Neural progenitor cell (in vitro differentiated cells): ENCODE measurements around the gene FAHD1. TPM values are rescaled to one million over a fixed set of nuclear protein-coding genes. Genes with fewer than 3 reads are reported as not detected.

ENCODE experiments used
- DNase-seq: peaks from one replicate; pipeline ENCODE4 v3.0.0-alpha.2; 2016; ENCODE audit warnings: low spot score
- H2AFZ ChIP-seq: fragments of 200-600 bp; sonication (generic); replicated peaks from 2 replicates; pipeline ENCODE4 v1.6.1; 2016; ENCODE audit warnings: antibody characterized with exemption
- H3F3A ChIP-seq: fragments of 200-600 bp; sonication (generic); 2 replicates; pipeline ENCODE4 v1.6.1; 2016; ENCODE audit warnings: antibody characterized with exemption, low read depth
- H3K27ac ChIP-seq: fragments of 200-600 bp; sonication (generic); 2 replicates; pipeline ENCODE4 v1.5.1; 2016; ENCODE audit warnings: mild to moderate bottlenecking
- H3K27me3 ChIP-seq: fragments of 200-600 bp; sonication (generic); 2 replicates; pipeline ENCODE4 v1.6.1; 2016; ENCODE audit warnings: mild to moderate bottlenecking, moderate library complexity
- H3K36me3 ChIP-seq: fragments of 200-600 bp; sonication (generic); 2 replicates; pipeline ENCODE4 v1.5.1; 2016
- H3K4me1 ChIP-seq: fragments of 200-600 bp; sonication (generic); 2 replicates; pipeline ENCODE4 v1.6.1; 2016; ENCODE audit warnings: mixed run types
- H3K4me2 ChIP-seq: fragments of 200-600 bp; sonication (generic); 2 replicates; pipeline ENCODE4 v1.6.1; 2016
- H3K4me3 ChIP-seq: fragments of 200-600 bp; sonication (generic); 2 replicates; pipeline ENCODE4 v1.5.1; 2016
- H3K79me2 ChIP-seq: fragments of 200-600 bp; sonication (generic); 2 replicates; pipeline ENCODE4 v1.6.1; 2016; ENCODE audit warnings: low read depth
- H3K9ac ChIP-seq: fragments of 200-600 bp; sonication (generic); 2 replicates; pipeline ENCODE4 v1.6.1; 2016
- H3K9me3 ChIP-seq: fragments of 200-600 bp; sonication (generic); 2 replicates; pipeline ENCODE4 v1.5.1; 2016; ENCODE audit warnings: low read depth
- H4K20me1 ChIP-seq: fragments of 200-600 bp; sonication (generic); 2 replicates; pipeline ENCODE4 v1.6.1; 2016; ENCODE audit warnings: low read depth
- H3K27ac Mint-ChIP-seq: 3 replicates; pipeline ENCODE4 v1.8.0; 2021; ENCODE audit warnings: mixed read lengths
- H3K27me3 Mint-ChIP-seq: 2 replicates; pipeline ENCODE4 v1.8.0; 2022; ENCODE audit warnings: low read depth, mild to moderate bottlenecking, inconsistent platforms, moderate library complexity, mixed read lengths; ENCODE audit not compliant: insufficient read depth
- H3K36me3 Mint-ChIP-seq: 3 replicates; pipeline ENCODE4 v1.8.0; 2021; ENCODE audit warnings: mixed read lengths
- H3K4me1 Mint-ChIP-seq: 3 replicates; pipeline ENCODE4 v1.8.0; 2021; ENCODE audit warnings: mixed read lengths
- H3K4me3 Mint-ChIP-seq: 3 replicates; pipeline ENCODE4 v1.8.0; 2021; ENCODE audit warnings: mild to moderate bottlenecking, moderate library complexity, mixed read lengths
- H3K9me3 Mint-ChIP-seq: 3 replicates; pipeline ENCODE4 v1.8.0; 2020; ENCODE audit warnings: mixed read lengths
- CTCF ChIP-seq: fragments of 200-600 bp; sonication (generic); IDR thresholded peaks from 2 replicates; pipeline ENCODE4 v1.5.1; 2017; ENCODE audit warnings: antibody characterized with exemption, mild to moderate bottlenecking
- EZH2 ChIP-seq: fragments of 200-600 bp; sonication (generic); IDR thresholded peaks from 2 replicates; pipeline ENCODE4 v1.6.1; 2017; ENCODE audit warnings: antibody characterized with exemption, mild to moderate bottlenecking, moderate library complexity
- EZH2phosphoT487 ChIP-seq: fragments of 200-600 bp; sonication (generic); IDR thresholded peaks from 2 replicates; pipeline ENCODE4 v1.6.1; 2017; ENCODE audit warnings: antibody characterized with exemption
- total RNA-seq: library from RNA; depleted of rRNA; stranded (reverse); fragments of >200 nt; gene quantifications from 2 replicates; pipeline ENCODE4 v1.2.3, GENCODE V29; 2015; ENCODE audit warnings: low replicate concordance

FAHD1 gene
- total RNA-seq, 1 donor from 2014 or later = 21.6 TPM

- no peaks in the 10 kb centered on the region for H3K9me3 ChIP-seq
- peak overlapping the region; percentile 97 for H3K4me2 ChIP-seq
- Mint-ChIP-seq H3K4me3 (peak overlapping the region; percentile 90), H3K4me1 (peaks cover 15% of the 10 kb centered on the region), H3K9me3 (no peaks in the 10 kb centered on the region), H3K27ac (no peak overlapping the region), H3K27me3 (peaks cover 10% of the 10 kb centered on the region), H3K36me3 (no peaks in the 10 kb centered on the region)
- H3K4me3 ChIP-seq = peak overlapping the region; percentile 95
- no peak for DNase-seq
- peaks cover 6% of the 10 kb centered on the region for H3K4me1 ChIP-seq
- H3K27ac ChIP-seq = no peak overlapping the region
- no peak overlapping the region for H2AFZ ChIP-seq
- no peak overlapping the region for H3K9ac ChIP-seq
- no peaks in the 10 kb centered on the region for H3K36me3 ChIP-seq
- no peaks in the 10 kb centered on the region for H3K27me3 ChIP-seq
- peaks cover 43% of the 10 kb centered on the region for H3K79me2 ChIP-seq
- peaks cover 16% of the 10 kb centered on the region for H3F3A ChIP-seq
- TF ChIP-seq EZH2phosphoT487 = no peak
- no peak for TF ChIP-seq EZH2
- TF ChIP-seq CTCF = no peak
- H4K20me1 ChIP-seq = peaks cover 56% of the 10 kb centered on the region
Observed at GRCh38 chr16:1781254-1781653, 45.8 kb upstream of the FAHD1 start.

DNA sequence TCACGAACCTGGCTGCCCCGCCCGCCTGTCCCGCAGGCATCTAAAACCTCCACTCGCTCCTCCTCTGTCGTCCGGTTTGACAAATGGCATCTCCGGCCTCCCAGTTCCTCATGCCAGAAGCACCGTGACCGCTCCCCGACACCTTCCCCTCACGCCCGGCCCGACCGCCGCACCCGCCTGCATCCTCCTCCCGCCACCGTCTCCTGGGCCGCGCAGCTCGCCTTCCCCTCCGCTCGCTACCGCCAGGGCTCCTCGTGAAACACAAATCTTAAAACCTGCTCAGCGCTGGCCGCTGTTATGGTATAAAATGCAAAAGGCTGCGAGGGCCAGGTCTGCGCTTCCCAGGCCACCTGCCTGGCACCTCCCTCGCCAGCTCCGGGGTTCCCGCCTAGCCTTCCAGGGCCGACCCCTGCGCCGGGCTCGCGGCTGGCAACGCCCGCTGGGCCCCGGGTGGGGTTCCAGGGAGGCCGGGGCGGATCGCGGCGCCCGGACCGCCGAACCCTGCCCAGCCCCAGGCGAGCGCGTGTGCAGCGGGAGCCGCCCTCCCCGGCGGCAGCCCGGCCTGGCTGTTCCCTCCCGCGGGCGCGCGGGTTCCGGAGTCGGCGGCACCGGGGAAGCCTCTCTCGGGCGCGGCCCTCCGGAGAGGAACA lies 45.1 kb upstream of the FAHD1 start:
- H3K4me3 Mint-ChIP-seq = peak overlapping the region; percentile 92
- peaks cover 15% of the 10 kb centered on the region for H3K4me1 Mint-ChIP-seq
- H3K79me2 ChIP-seq = peaks cover 43% of the 10 kb centered on the region
- peak overlapping the region; percentile 95 for H3K4me3 ChIP-seq
- no peaks in the 10 kb centered on the region for H3K27me3 ChIP-seq
- H3K36me3 Mint-ChIP-seq = no peaks in the 10 kb centered on the region
- H3K9ac ChIP-seq = peak overlapping the region; percentile 63
- H2AFZ ChIP-seq = peak overlapping the region; percentile 43
- H3K36me3 ChIP-seq = no peaks in the 10 kb centered on the region
- peaks cover 11% of the 10 kb centered on the region for H3K27me3 Mint-ChIP-seq
- TF ChIP-seq EZH2phosphoT487 = no peak
- TF ChIP-seq CTCF = peak; percentile 18
- peak; percentile 53 for DNase-seq
- no peaks in the 10 kb centered on the region for H3K9me3 ChIP-seq
- peaks cover 6% of the 10 kb centered on the region for H3K4me1 ChIP-seq
- H3K4me2 ChIP-seq = peak overlapping the region; percentile 97
- H4K20me1 ChIP-seq = peaks cover 56% of the 10 kb centered on the region
- no peaks in the 10 kb centered on the region for H3K9me3 Mint-ChIP-seq
- peak overlapping the region; percentile 59 for H3K27ac ChIP-seq
- peaks cover 16% of the 10 kb centered on the region for H3F3A ChIP-seq
- no peak overlapping the region for H3K27ac Mint-ChIP-seq

DNA sequence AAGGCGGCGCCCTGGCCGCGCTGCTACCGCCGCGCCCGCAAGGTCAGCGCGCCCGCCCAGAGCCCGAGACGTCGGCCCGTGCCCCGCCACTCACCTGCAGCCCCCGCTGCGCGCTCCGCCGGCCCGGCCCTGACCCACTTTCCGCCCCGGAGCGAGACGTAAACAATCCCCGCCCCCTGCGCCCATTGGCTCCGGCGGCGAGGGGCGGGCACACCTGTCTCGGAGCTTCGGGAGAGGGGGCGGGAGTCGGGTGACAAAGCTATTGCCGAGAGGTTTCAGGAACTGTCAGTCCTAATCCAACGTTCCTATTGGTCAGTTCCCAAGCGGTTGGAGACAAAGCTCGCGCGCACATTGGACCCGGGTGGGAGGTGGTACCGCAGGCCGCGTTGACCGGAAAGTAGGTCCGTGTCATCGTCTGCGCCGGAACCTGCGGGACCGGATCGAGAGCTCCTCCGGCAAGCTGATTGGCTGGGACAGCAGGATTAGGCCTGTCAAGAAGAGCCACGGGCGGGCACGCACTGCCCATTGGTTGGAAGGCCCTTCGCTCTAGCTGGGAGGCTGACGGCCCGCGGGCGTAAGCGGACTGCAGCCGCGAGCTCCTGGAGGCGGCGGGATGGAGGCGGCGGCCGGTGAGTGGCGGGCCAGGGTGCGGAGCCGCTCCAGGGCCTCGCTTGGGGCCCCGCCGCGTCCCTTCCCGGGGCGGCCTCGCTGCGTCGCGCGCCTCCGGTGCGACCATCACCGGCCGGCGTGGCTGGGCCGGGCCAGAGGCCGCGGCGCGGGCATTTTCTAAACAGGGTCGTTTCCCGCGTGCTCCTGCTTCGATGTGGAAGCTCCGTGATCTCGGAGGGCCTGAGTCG lies 44.4 kb upstream of the FAHD1 start, which contains the start of the genes NUBP2 and SPSB3:
Gene NUBP2, plus strand, starts transcription at position 553 of the 857 bp plus-strand sequence. Its CDS starts 61 bp downstream, at position 614.
Gene SPSB3, minus strand, starts transcription at position 164 of the 857 bp plus-strand sequence. CDS start 1,088 bp downstream, outside the sequence.
- no peaks in the 10 kb centered on the region for H3K36me3 Mint-ChIP-seq
- Histone ChIP-seq H3K4me2 (peak within 1 kb of the TSS; percentile 100), H3K4me3 (peak within 1 kb of the TSS; percentile 95), H4K20me1 (peaks cover 56% of the 10 kb centered on the region), H3K27me3 (no peaks in the 10 kb centered on the region), H3F3A (peaks cover 16% of the 10 kb centered on the region), H3K4me1 (peaks cover 6% of the 10 kb centered on the region), H3K9ac (peak within 1 kb of the TSS; percentile 72), H3K36me3 (no peaks in the 10 kb centered on the region), H3K9me3 (no peaks in the 10 kb centered on the region), H2AFZ (peak within 1 kb of the TSS; percentile 43), H3K79me2 (peaks cover 43% of the 10 kb centered on the region), H3K27ac (peak within 1 kb of the TSS; percentile 59)
- peaks cover 15% of the 10 kb centered on the region for H3K4me1 Mint-ChIP-seq
- H3K27me3 Mint-ChIP-seq = peaks cover 11% of the 10 kb centered on the region
- DNase-seq = peak; percentile 100
- peak within 1 kb of the TSS; percentile 97 for H3K4me3 Mint-ChIP-seq
- no peak for TF ChIP-seq CTCF
- TF ChIP-seq EZH2phosphoT487 = no peak
- no peak for TF ChIP-seq EZH2
- no peaks in the 10 kb centered on the region for H3K9me3 Mint-ChIP-seq
- peak within 1 kb of the TSS; percentile 34 for H3K27ac Mint-ChIP-seq
